ENCODE results near the gene CAPN8. TPM values are rescaled to one million over a fixed set of nuclear protein-coding genes. Genes with fewer than 3 reads are reported as not detected.

The CAPN8 gene
- total RNA-seq, 4 donors from 2014 or later = 0.59 to 0.88 TPM; not detected in 2

DNA sequence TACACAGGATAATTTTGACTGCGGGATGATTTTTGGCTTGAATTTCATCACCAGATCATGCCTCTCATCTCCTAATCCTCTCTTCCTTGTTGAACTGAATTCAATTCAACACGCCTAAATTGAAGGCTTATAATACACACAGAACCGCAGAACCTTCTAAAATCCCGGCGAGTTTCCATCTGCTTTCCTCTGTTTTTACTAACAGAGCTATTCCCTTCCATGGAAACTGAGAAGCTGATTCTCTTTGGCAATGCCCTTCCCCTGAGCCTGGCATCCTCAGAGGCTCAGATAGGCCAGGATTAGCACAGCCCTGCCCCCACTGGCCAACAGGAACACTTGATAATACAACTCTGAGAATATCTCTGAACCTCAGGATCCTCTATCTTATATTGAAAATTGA is 130.2 kb downstream of the CAPN8 start:
- intact Hi-C loops (cut with DNase I; ENCODE audit: low total_unique reads) = no loop called here
- Histone ChIP-seq H3K27ac (no peak overlapping the region), H3K27me3 (no peaks in the 10 kb centered on the region), H3K9me3 (no peaks in the 10 kb centered on the region), H3K4me3 (no peak overlapping the region), H3K4me1 (no peaks in the 10 kb centered on the region), H3K36me3 (no peaks in the 10 kb centered on the region)
- TF ChIP-seq, protein P1, sequence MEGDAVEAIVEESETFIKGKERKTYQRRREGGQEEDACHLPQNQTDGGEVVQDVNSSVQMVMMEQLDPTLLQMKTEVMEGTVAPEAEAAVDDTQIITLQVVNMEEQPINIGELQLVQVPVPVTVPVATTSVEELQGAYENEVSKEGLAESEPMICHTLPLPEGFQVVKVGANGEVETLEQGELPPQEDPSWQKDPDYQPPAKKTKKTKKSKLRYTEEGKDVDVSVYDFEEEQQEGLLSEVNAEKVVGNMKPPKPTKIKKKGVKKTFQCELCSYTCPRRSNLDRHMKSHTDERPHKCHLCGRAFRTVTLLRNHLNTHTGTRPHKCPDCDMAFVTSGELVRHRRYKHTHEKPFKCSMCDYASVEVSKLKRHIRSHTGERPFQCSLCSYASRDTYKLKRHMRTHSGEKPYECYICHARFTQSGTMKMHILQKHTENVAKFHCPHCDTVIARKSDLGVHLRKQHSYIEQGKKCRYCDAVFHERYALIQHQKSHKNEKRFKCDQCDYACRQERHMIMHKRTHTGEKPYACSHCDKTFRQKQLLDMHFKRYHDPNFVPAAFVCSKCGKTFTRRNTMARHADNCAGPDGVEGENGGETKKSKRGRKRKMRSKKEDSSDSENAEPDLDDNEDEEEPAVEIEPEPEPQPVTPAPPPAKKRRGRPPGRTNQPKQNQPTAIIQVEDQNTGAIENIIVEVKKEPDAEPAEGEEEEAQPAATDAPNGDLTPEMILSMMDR (IDR thresholded peaks at IDR 0.05) = no peak
- no peak for TF ChIP-seq POLR2A (IDR thresholded peaks at IDR 0.05)
- no peak for DNase-seq

- intact Hi-C loops (cut with DNase I; ENCODE audit: low total_unique reads) = no loop called here
- Histone ChIP-seq H3K27me3 (no peaks in the 10 kb centered on the region), H3K27ac (no peak overlapping the region), H3K9me3 (no peaks in the 10 kb centered on the region), H3K36me3 (no peaks in the 10 kb centered on the region), H3K4me3 (no peak overlapping the region), H3K4me1 (no peaks in the 10 kb centered on the region)
- no peak for TF ChIP-seq POLR2A (IDR thresholded peaks at IDR 0.05)
- TF ChIP-seq, protein P1 (IDR thresholded peaks at IDR 0.05) = no peak
- no peak for DNase-seq
Observed at GRCh38 chr1:223534677-223535076, 130.8 kb downstream of the CAPN8 start.

DNA sequence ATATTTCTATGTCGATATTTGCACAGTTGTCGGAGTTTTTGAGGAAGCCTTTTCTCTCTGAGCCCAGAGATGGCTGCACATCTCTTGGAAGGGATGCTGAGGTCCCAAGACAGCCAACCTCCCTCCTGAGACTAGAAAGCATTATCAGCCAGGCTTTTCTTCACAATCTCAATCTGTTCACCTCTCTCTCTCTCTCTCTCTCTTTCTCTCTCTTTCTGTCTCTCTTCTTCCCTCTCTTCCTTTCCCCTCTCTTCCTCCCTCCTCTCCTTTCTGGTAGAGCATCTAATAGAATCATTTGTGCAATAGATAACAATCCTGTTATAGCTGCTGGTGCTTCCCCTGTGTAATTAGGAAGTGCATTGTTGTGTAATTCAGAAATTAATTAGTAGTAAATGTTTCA is 131.8 kb downstream of the CAPN8 start:
- no peaks in the 10 kb centered on the region for H3K36me3 ChIP-seq
- no peak overlapping the region for H3K4me3 ChIP-seq
- no peaks in the 10 kb centered on the region for H3K9me3 ChIP-seq
- H3K4me1 ChIP-seq = no peaks in the 10 kb centered on the region
- no peak for DNase-seq
- TF ChIP-seq, protein P1 (IDR thresholded peaks at IDR 0.05) = no peak
- TF ChIP-seq POLR2A (IDR thresholded peaks at IDR 0.05) = no peak
- intact Hi-C loops (cut with DNase I; ENCODE audit: low total_unique reads) = no loop called here
- no peak overlapping the region for H3K27ac ChIP-seq
- H3K27me3 ChIP-seq = no peaks in the 10 kb centered on the region

DNA sequence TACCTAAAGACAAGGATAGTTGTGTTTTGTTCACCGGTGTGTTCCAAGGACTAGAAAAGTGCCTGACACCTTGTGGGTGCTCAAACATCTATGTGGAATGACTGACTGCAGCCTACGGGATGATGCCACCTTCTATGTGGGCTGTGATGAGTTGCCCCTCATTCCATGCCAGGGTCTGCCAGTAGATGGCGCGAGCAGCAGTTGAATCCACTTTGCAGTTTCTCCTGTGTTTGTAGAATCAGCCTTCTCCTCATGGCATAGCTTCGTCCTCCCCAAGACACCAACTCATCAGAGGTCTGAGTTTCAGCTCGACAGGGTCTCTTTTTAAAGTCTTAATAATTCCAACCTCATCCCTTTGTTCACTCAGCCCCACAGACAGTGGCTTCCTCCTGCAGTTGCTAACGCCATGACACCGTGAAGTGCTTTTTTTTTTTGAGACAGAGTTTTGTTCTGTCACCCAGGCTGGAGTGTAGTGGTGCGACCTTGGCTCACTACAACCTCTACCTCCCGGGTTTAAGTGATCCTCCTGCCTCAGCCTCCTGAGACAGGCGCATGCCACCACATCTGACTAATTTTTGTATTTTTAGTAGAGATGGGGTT is 133.7 kb downstream of the CAPN8 start:
- Histone ChIP-seq H3K4me1 (no peaks in the 10 kb centered on the region), H3K4me3 (no peak overlapping the region), H3K27me3 (no peaks in the 10 kb centered on the region), H3K27ac (no peak overlapping the region), H3K9me3 (no peaks in the 10 kb centered on the region), H3K36me3 (no peaks in the 10 kb centered on the region)
- DNase-seq = no peak
- no peak for TF ChIP-seq POLR2A (IDR thresholded peaks at IDR 0.05)
- TF ChIP-seq, protein P1 (IDR thresholded peaks at IDR 0.05) = no peak
- intact Hi-C loops (cut with DNase I; ENCODE audit: low total_unique reads) = no loop called here

DNA sequence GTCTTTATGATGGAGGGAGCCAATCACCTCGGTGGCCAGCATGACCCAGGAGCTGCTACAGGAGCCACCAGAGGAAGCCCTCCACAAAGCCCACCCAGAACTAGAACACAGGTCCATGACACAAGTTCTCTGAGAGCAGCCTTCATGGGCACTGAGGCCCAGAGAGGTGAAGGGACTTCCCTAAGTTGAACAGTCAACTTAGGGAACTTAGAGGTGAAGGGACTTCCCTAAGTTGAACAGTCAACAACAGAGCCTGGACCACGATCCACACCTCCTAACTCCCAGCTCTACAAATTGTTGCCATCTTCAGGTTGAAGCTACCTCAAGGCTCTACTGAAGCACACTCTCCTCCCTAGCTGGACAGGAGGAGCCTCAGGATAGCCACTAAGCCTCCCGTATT is 139.5 kb downstream of the CAPN8 start:
- TF ChIP-seq POLR2A (IDR thresholded peaks at IDR 0.05) = no peak
- TF ChIP-seq, protein P1 (IDR thresholded peaks at IDR 0.05) = no peak
- Histone ChIP-seq H3K36me3 (no peaks in the 10 kb centered on the region), H3K9me3 (no peaks in the 10 kb centered on the region), H3K27ac (no peak overlapping the region), H3K4me3 (no peak overlapping the region), H3K27me3 (no peaks in the 10 kb centered on the region), H3K4me1 (no peaks in the 10 kb centered on the region)
- intact Hi-C loops (cut with DNase I; ENCODE audit: low total_unique reads) = no loop called here
- DNase-seq = no peak

Data from uterus (tissue), 4 donors.